ENCODE data around the gene SNX5. TPM values are rescaled to one million over a fixed set of nuclear protein-coding genes. Genes with fewer than 3 reads are reported as not detected.

The SNX5 gene
- total RNA-seq, 4 donors from 2014 or later: 131 to 257 (median 132) TPM

DNA sequence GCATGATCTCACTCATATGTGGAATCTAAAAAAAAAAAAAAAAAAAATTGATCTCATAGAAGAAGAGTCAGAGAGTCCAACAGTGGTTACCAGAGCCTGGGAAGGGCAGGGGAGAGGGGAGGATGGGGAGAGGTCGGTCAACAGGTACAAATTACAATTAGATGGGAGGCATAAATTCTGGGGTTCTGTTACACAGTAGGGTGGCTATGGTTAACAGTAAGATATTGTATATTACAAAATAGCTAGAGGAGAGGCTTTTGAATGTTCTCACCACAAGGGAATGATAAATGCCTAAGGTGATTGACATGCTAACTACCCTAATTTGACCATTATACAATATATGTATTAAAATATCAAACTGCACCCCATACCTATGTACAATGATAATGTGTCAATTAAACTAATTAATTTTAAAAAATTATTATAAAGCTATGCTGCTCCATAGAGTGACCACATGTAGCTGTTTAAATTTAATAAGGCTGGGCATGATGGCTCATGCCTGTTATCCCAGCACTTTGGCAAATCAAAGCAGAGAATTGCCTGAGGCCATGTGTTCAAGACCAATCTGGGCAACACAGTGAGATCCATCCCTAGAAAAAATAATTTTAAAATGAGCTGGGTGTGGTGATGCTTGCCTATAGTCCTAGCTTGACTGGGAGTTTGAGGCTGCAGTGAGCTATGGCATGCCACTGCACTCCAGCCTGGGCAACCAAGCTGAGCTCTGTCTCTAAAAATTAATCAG lies 70.9 kb downstream of the SNX5 start:
- Histone ChIP-seq H3K27me3 (no peaks in the 10 kb centered on the region), H3K27ac (no peak overlapping the region), H3K4me1 (peaks cover 0 to 23% (median 2%) of the 10 kb centered on the region in 4 donors), H3K4me3 (no peak overlapping the region), H3K9me3 (no peaks in the 10 kb centered on the region), H3K36me3 (no peaks in the 10 kb centered on the region)
- peak in 1 of 3 donors; percentile 18 for DNase-seq
- no peak for TF ChIP-seq POLR2A (IDR thresholded peaks at IDR 0.05)
- TF ChIP-seq, protein P1, sequence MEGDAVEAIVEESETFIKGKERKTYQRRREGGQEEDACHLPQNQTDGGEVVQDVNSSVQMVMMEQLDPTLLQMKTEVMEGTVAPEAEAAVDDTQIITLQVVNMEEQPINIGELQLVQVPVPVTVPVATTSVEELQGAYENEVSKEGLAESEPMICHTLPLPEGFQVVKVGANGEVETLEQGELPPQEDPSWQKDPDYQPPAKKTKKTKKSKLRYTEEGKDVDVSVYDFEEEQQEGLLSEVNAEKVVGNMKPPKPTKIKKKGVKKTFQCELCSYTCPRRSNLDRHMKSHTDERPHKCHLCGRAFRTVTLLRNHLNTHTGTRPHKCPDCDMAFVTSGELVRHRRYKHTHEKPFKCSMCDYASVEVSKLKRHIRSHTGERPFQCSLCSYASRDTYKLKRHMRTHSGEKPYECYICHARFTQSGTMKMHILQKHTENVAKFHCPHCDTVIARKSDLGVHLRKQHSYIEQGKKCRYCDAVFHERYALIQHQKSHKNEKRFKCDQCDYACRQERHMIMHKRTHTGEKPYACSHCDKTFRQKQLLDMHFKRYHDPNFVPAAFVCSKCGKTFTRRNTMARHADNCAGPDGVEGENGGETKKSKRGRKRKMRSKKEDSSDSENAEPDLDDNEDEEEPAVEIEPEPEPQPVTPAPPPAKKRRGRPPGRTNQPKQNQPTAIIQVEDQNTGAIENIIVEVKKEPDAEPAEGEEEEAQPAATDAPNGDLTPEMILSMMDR (IDR thresholded peaks at IDR 0.05): no peak

DNA sequence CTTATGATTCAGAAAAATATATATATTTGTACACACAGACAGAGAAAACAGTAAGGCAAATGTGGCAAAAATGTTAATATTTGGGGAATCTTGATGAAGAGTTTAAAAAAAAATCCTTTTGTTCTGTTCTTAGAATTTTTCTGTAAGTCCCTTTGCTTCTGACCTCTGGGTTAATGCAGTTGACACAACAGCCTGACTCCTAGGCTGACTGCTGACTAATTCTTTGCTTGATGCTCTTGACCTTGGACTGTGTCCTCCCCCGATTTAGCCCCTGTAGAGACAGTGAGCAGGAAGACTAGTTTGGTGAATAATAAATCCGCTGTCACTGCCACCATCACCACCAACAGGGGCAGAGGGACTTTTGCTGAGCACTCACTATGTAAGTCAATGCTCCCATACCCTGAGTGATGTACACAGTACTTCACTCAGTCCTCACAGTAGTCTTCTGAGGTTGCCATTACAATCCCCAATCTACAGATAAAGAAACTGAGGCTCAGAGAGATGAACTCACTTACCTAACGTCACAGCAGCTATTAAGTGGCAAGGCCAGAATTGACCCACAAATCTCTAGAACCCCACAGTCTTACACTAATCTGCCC lies 71.7 kb downstream of the SNX5 start:
- H3K27ac ChIP-seq: peak overlapping the region in 2 of 4 donors; percentile 38 to 81
- no peak for TF ChIP-seq POLR2A (IDR thresholded peaks at IDR 0.05)
- TF ChIP-seq, protein P1 (IDR thresholded peaks at IDR 0.05): no peak
- no peaks in the 10 kb centered on the region for H3K9me3 ChIP-seq
- H3K4me1 ChIP-seq: peaks cover 0 to 23% (median 2%) of the 10 kb centered on the region in 4 donors
- DNase-seq: peak in 1 of 3 donors; percentile 72
- no peaks in the 10 kb centered on the region for H3K27me3 ChIP-seq
- H3K4me3 ChIP-seq: no peak overlapping the region
- H3K36me3 ChIP-seq: no peaks in the 10 kb centered on the region

- Histone ChIP-seq H3K9me3 (no peaks in the 10 kb centered on the region), H3K27ac (peak overlapping the region; percentile 38 to 81 (median 60)), H3K4me3 (no peak overlapping the region), H3K27me3 (no peaks in the 10 kb centered on the region), H3K4me1 (peaks cover 0 to 23% (median 2%) of the 10 kb centered on the region in 4 donors), H3K36me3 (no peaks in the 10 kb centered on the region)
- peak in 1 of 3 donors; percentile 41 for DNase-seq
- TF ChIP-seq, protein P1 (IDR thresholded peaks at IDR 0.05): no peak
- TF ChIP-seq POLR2A (IDR thresholded peaks at IDR 0.05): no peak
Measured at GRCh38 chr20:17896193-17896723, 72.3 kb downstream of the SNX5 start.

GRCh38 chr20:17895641-17896171 lies 72.9 kb downstream of the SNX5 start:
- TF ChIP-seq POLR2A (IDR thresholded peaks at IDR 0.05): no peak
- TF ChIP-seq, protein P1 (IDR thresholded peaks at IDR 0.05): no peak
- peak in 2 of 3 donors; percentile 48 to 70 for DNase-seq

DNA sequence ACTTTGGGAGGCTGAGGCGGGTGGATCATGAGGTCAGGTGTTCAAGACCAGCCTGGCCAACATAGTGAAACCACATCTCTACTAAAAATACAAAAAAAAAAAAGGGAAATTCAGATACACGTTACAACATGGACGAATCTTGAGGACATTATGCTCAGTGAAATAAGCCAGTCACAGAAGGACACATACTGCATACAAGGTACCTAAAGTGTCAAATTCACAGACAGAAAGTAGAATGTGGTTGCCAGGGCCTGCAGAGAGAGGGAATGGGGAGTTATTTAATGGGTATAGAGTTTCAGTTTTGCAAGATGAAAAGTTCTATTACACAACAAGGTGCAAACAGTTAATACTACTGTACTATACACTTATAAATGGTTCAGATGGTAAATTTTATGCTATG lies 75.1 kb downstream of the SNX5 start:
- H3K27me3 ChIP-seq: no peaks in the 10 kb centered on the region
- no peak for DNase-seq
- peaks cover 0 to 11% (median 0%) of the 10 kb centered on the region in 4 donors for H3K9me3 ChIP-seq
- peaks cover 0 to 23% (median 2%) of the 10 kb centered on the region in 4 donors for H3K4me1 ChIP-seq
- no peak for TF ChIP-seq POLR2A (IDR thresholded peaks at IDR 0.05)
- TF ChIP-seq, protein P1 (IDR thresholded peaks at IDR 0.05): no peak
- no peak overlapping the region for H3K4me3 ChIP-seq
- H3K36me3 ChIP-seq: no peaks in the 10 kb centered on the region
- H3K27ac ChIP-seq: no peak overlapping the region

More at GRCh38 chr20:17895641-17896171, 72.9 kb downstream of the SNX5 start:
- H3K4me1 ChIP-seq: peaks cover 0 to 23% (median 2%) of the 10 kb centered on the region in 4 donors
- no peaks in the 10 kb centered on the region for H3K9me3 ChIP-seq
- peak overlapping the region in 3 of 4 donors; percentile 11 to 29 (median 22) for H3K4me3 ChIP-seq
- no peaks in the 10 kb centered on the region for H3K27me3 ChIP-seq
- no peaks in the 10 kb centered on the region for H3K36me3 ChIP-seq
- H3K27ac ChIP-seq: peak overlapping the region; percentile 38 to 81 (median 60)

Measured in Peyer's patch (tissue), 4 donors.